NK-92 (cell line): ENCODE measurements around the gene SEPTIN5.

Experiments used
- DNase-seq: peaks from one replicate; lab custom pipeline; 2025; ENCODE audit not compliant: unreplicated experiment; lab: John Stamatoyannopoulos, UW

SEPTIN5 gene

GRCh38 chr22:19748139-19748538, 33.8 kb downstream of the SEPTIN5 start:
- no peak for DNase-seq

GRCh38 chr22:19748991-19749664, 34.8 kb downstream of the SEPTIN5 start:
- no peak for DNase-seq

- DNase-seq = no peak
Measured at GRCh38 chr22:19749876-19750275, 35.6 kb downstream of the SEPTIN5 start.

- no peak for DNase-seq
Measured at GRCh38 chr22:19750507-19751490, 36.5 kb downstream of the SEPTIN5 start.

GRCh38 chr22:19751497-19752245, 37.4 kb downstream of the SEPTIN5 start:
- no peak for DNase-seq

- no peak for DNase-seq
Measured at GRCh38 chr22:19753090-19753842, 39.0 kb downstream of the SEPTIN5 start.

GRCh38 chr22:19753996-19754700, 39.8 kb downstream of the SEPTIN5 start:
- DNase-seq = no peak

GRCh38 chr22:19754701-19755144, 40.4 kb downstream of the SEPTIN5 start:
- no peak for DNase-seq

GRCh38 chr22:19755145-19755710, 40.9 kb downstream of the SEPTIN5 start:
- no peak for DNase-seq

GRCh38 chr22:19755722-19756287, 41.5 kb downstream of the SEPTIN5 start:
- DNase-seq = no peak

GRCh38 chr22:19756288-19757128, 42.2 kb downstream of the SEPTIN5 start:
- DNase-seq = no peak

GRCh38 chr22:19757140-19757984, 43.1 kb downstream of the SEPTIN5 start:
- no peak for DNase-seq

GRCh38 chr22:19757985-19758895, 43.9 kb downstream of the SEPTIN5 start:
- DNase-seq = no peak

GRCh38 chr22:19758896-19759426, 44.7 kb downstream of the SEPTIN5 start:
- no peak for DNase-seq

- DNase-seq = no peak
Measured at GRCh38 chr22:19759427-19760057, 45.2 kb downstream of the SEPTIN5 start.
